Measurements from ENCODE around the gene ADCYAP1R1.

GRCh38 chr7:31096198-31096876 is 44.2 kb downstream of the ADCYAP1R1 start:
- TF ChIP-seq, protein P1, sequence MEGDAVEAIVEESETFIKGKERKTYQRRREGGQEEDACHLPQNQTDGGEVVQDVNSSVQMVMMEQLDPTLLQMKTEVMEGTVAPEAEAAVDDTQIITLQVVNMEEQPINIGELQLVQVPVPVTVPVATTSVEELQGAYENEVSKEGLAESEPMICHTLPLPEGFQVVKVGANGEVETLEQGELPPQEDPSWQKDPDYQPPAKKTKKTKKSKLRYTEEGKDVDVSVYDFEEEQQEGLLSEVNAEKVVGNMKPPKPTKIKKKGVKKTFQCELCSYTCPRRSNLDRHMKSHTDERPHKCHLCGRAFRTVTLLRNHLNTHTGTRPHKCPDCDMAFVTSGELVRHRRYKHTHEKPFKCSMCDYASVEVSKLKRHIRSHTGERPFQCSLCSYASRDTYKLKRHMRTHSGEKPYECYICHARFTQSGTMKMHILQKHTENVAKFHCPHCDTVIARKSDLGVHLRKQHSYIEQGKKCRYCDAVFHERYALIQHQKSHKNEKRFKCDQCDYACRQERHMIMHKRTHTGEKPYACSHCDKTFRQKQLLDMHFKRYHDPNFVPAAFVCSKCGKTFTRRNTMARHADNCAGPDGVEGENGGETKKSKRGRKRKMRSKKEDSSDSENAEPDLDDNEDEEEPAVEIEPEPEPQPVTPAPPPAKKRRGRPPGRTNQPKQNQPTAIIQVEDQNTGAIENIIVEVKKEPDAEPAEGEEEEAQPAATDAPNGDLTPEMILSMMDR (conservative IDR thresholded peaks at IDR 0.05 in 1 of 2, IDR thresholded peaks at IDR 0.05 in 1 of 2; ENCODE audit: extremely low read depth in 1 of 2, insufficient read depth in 1 of 2, low read depth in 1 of 2, low read length in 2 of 2): no peak
- TF ChIP-seq EZH2 (IDR thresholded peaks at IDR 0.05; ENCODE audit: borderline replicate concordance, low read length): no peak

All from mammary epithelial cell (primary cell).